Right ventricle myocardium superior (tissue), 1 donor: ENCODE results near the gene TP53TG3D. TPM values are rescaled to one million over a fixed set of nuclear protein-coding genes. Genes with fewer than 3 reads are reported as not detected.
A peak's percentile ranks its signal among the peaks of the same experiment; 100 is the strongest.
"Not testable (repeated sequence)": the region's sequence is repeated elsewhere in the genome, so short reads cannot be mapped to it uniquely, and the experiment has no call there.

Experiments used
- ATAC-seq: fragments of 200-7000 bp; cut with Tn5 transposase; one replicate; pipeline ENCODE4 v1.9.1; 2020; ENCODE audit warnings: mild to moderate bottlenecking; ENCODE audit not compliant: poor library complexity
- DNase-seq: peaks from one replicate; pipeline ENCODE4 v3.0.0-alpha.2; 2020
- intact Hi-C: fragments of 100-400 bp; cut with DNase I; formaldehyde crosslinking; loops from one replicate; pipeline ENCODE4 v1.11.2; 2022
- long read RNA-seq: library from polyadenylated mRNA; unstranded; transcript quantifications from one replicate; pipeline ENCODE4 v2.0.0, GENCODE V29; 2021
- total RNA-seq: library from RNA; stranded (reverse); fragmentation: NEBNext Ultra II Directional; extraction: Animal tissue kit (Norgen Biotek cat#: 25700); gene quantifications from one replicate; pipeline ENCODE4 v1.2.1, GENCODE V29; 2021
- donor health status: DM: no; HTN: yes; CAD: no; lungs with severe emphysema.

The TP53TG3D gene, protein sequence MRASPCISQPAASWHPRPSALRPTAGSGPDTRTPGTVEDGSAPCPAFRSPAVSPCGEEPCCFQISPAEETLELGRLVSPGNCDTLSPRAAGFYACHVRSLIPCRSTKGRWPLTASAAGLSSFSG
- 0.89 TPM for total RNA-seq
- long read RNA-seq, partial matches to known transcripts = 0 of 1 reads
- long read RNA-seq, other reads (novel, unspliced or antisense) = 1 of 1 reads

DNA sequence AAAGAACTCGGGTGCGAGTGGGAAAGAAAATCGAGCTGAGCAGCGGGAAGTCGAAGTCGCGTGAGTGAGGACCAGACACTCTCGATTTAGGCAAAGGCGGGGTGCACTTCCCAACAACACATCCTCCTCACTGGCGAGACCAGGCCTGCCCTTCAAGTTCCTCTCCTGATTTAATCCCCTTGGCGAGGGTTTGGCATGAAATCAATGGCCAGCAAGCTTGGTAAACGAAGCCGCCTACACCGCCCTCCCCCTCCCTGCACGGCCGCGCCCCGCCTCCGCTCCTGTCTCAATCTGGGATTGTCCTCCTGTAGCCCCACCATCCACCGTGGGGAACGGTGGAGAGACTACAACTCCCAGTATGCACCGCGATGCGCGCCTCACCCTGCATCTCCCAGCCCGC lies at the start of gene TP53TG3D:
TSS of gene TP53TG3D (plus strand) at position 301 of the 400 bp plus-strand sequence. CDS start at position 369, 68 bp downstream.
- ATAC-seq, DNase-seq, intact Hi-C loops: not testable (repeated sequence)

- intact Hi-C loops, ATAC-seq: not testable (repeated sequence)
- DNase-seq = peak; percentile 44
These were observed 421 bp downstream of the TP53TG3D start for GRCh38 chr16:32253507-32253906.

- DNase-seq = peak; percentile 24
- ATAC-seq, intact Hi-C loops: not testable (repeated sequence)
These were observed 8.4 kb downstream of the TP53TG3D start for GRCh38 chr16:32261526-32261925.

DNA sequence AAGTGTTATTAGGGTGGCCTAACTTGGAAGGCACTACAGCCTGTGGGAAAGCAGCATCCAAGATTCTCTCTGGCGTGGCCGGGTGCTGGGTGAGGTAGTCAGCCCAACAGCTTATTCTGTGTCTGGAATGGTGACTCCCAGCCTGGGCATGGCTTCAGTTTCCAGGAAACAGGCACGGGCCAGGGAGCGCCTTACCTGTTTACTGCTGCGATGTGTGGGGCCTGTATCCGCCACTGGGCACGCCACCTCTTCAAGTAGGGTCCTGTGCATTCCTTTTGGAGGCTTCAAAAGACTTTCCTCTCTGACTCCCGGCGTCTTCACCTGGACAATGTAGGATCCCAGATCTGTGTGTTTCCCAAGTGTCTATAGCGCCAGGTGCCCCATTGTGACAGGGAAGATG lies 10.5 kb downstream of the TP53TG3D start:
- DNase-seq, intact Hi-C loops, ATAC-seq: not testable (repeated sequence)

GRCh38 chr16:32281910-32282309 lies 28.8 kb downstream of the TP53TG3D start:
- DNase-seq, ATAC-seq, intact Hi-C loops: not testable (repeated sequence)

DNA sequence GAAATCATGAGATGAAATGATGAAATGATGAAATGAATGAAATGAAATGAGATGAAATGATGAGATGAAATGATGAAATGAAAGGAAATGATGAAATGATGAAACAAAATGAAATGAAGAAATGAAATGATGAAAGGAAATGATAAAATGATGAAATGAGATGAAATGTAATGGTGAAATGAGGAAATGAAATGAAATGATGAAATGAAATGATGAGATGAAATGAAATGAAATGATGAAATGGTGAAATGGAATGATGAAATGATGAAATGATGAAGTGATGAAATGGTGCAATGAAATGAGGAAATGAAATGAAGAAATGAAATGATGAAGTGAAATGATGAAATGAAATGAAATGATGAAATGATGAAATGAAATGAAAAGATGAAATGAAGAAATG lies 29.9 kb downstream of the TP53TG3D start:
- ATAC-seq, DNase-seq, intact Hi-C loops: not testable (repeated sequence)

DNA sequence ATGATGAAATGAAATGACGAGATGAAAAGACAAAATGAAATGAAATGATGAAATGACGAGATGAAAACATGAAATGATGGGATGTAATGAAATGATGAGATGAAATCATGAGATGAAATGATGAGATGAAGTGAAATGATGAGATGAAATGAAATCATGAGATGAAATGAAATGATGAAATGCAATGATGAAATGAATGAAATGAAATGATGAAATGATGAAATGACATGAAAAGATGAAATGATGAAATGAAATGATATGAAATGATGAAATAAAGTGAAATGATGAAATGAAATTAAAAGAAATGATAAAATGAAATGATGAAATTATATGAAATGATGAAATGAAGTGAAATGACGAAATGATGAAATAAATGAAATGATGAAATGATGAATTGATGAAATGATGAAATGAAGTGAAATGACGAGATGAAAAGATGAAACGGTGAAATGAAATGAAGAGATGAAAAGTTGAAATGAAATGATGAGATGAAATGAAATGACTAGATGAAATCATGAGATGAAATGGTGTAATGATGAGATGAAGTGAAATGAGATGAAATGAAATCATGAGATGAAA lies 30.9 kb downstream of the TP53TG3D start:
- intact Hi-C loops, DNase-seq, ATAC-seq: not testable (repeated sequence)

DNA sequence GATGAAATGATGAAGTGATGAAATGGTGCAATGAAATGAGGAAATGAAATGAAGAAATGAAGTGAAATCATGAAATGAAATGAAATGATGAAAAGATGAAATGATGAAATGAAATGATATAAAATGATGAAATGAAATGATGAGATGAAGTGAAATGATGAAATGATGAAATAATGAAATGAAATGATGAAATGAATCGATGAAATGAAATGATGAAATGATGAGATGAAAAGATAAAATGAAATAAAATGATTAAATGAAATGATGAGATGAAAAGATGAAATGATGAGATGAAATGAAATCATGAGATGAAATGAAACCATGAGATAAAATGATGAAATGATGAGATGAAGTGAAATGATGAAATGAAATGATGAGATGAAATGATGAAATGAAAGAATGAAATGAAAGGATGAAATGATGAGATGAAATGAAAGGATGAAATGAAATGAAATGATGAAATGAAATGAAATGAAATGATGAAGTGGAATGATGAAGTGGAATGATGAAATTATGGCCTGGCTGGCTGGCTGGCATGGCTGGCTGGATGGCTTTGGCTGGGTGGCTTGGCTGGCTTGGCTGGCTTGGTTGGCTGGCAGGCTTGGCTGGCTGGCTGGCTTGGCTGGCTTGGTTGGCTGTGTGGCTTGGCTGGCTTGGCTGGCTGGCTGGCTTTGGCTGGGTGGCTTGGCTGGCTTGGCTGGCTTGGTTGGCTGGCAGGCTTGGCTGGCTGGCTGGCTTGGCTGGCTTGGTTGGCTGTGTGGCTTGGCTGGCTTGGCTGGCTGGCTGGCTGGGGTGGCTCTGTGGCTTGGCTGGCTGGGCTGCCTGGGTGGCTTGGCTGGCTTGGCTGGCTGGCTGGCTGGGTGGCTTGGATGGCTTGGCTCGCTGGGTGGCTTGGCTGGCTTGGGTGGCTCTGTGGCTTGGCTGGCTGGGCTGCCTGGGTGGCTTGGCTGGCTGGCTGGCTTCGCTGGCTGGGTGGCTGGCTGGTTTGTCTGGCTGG lies 32.0 kb downstream of the TP53TG3D start:
- DNase-seq = peak; percentile 35
- intact Hi-C loops, ATAC-seq: not testable (repeated sequence)

DNA sequence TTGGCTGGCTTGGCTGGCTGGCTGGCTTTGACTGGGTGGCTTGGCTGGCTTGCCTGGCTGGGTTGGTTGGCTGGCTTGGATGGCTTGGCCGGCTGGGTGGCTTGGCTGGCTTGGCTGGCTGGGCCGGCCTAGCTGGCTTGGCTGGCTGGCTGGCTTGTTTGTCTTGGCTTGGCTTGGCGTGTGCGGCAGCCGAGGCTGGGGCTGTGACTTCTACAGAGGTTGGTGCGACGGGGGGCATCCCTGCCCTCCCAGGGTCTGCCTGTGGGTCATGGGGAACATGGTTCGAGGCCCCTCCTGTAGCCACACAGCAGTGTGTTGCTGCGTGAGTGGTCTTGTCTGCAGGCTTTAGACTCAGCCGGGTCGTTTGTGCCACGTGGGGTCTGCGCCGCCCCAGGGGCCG lies 33.1 kb downstream of the TP53TG3D start:
- DNase-seq, intact Hi-C loops, ATAC-seq: not testable (repeated sequence)

DNA sequence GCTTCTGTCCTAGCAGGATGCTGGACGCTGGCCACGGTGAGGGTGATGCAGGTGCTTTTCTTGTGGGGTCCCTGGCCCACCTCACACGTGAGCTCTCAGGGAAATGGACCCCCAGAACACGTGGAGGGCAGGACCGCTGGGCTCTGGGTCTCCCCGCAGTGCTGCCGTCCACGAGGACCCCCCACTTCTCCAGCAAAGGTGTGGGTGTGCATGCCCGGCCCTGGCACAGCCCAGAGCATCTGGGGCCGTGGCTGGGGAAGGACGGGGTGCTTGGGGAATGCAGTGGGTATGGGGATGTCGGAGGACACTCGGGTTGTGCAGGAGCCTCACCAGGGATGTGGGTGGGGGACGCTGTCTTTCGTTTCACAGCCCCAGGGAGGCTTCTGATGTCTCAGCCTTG lies 34.7 kb downstream of the TP53TG3D start:
- DNase-seq, ATAC-seq: not testable (repeated sequence)

DNA sequence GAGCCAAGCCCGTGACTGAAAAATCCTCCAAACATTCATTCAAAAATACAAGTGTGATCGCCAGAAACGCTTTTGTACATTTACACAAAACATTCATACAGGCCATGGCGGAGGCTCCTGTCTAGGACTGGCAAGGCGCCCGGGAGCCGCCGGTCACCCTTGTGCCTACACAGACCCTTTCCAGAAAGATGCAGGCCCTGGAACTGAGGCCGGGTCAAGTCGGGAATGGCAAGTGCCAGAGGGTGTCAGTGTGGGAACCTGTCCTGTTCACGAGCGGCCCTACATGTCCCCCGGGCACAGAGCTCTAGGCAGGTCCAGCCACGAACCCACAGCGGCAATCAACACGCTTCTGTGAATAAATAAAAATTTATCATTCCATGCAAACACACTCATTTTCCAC lies 36.1 kb downstream of the TP53TG3D start:
- intact Hi-C loops, DNase-seq, ATAC-seq: not testable (repeated sequence)

More for the DNA sequence above, 34.7 kb downstream of the TP53TG3D start:
- intact Hi-C loops = not testable (repeated sequence)

GRCh38 chr16:32302776-32303175 lies 49.7 kb downstream of the TP53TG3D start:
- ATAC-seq, intact Hi-C loops: not testable (repeated sequence)

More at GRCh38 chr16:32302776-32303175, 49.7 kb downstream of the TP53TG3D start:
- DNase-seq = not testable (repeated sequence)
